ENCODE data around the gene CFDP1.

DNA sequence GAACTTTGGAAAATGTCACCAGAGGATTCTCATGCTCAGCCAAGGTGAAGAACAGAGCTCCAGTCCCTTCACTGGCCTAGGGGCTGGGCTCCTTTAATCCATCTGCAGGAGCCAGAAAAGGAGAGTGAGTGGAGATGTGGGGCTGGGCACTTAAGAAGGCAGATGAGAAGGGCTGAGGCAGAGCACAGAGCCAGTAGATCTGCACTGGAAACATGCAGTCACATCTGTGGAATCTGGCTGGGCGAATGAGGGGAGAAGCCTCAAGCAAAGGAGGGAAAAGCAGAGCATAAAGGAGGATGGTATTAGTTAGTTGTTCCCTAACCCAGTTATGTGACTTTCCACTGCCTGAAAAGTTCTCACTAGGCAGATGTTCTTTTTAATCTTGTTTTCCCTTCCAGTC is 131.5 kb downstream of the CFDP1 start:
- no peak for TF ChIP-seq ZNF274 (IDR thresholded peaks at IDR 0.05; ENCODE audit: low read depth, low read length)
- no peak for TF ChIP-seq YY1 (IDR thresholded peaks at IDR 0.05; ENCODE audit: insufficient read depth, insufficient read length)
- TF ChIP-seq SUZ12 (IDR thresholded peaks at IDR 0.05; ENCODE audit: extremely low read depth, insufficient read depth, insufficient read length) = no peak

Data from NT2/D1 (cell line).